GM12875 (cell line): Measurements from ENCODE around the gene UBTF.

Source experiments
- H3K4me3 ChIP-seq: one replicate; pipeline ENCODE4 v1.5.1; 2011; ENCODE audit warnings: low read depth, low read length, control low read depth
- CTCF ChIP-seq: IDR thresholded peaks from 2 replicates; pipeline ENCODE4 v1.5.1; 2011; ENCODE audit warnings: low read depth, mild to moderate bottlenecking, control low read depth, inconsistent platforms, low read length, moderate library complexity, borderline replicate concordance; ENCODE audit not compliant: insufficient read depth

Gene UBTF

GRCh38 chr17:44202756-44203155 lies 16.7 kb downstream of the UBTF start:
- H3K4me3 ChIP-seq = no peak overlapping the region
- no peak for TF ChIP-seq CTCF

GRCh38 chr17:44200478-44201155 lies 18.9 kb downstream of the UBTF start:
- no peak for TF ChIP-seq CTCF
- peak overlapping the region; percentile 68 for H3K4me3 ChIP-seq

- H3K4me3 ChIP-seq = peak within 1 kb of the TSS; percentile 85
- TF ChIP-seq CTCF = no peak
Measured at GRCh38 chr17:44199553-44200477, 19.7 kb downstream of the UBTF start, which contains the start of gene ATXN7L3. Gene ATXN7L3, minus strand, starts transcription at chr17:44199884. Its CDS starts 1,814 bp downstream, at chr17:44198070.

GRCh38 chr17:44198721-44199552 lies 20.5 kb downstream of the UBTF start:
- peak overlapping the region; percentile 85 for H3K4me3 ChIP-seq
- TF ChIP-seq CTCF = no peak

- H3K4me3 ChIP-seq = peak overlapping the region; percentile 85
- 0 out of 2 replicates have a peak, but pooled peaks have one; percentile 22 for TF ChIP-seq CTCF
Measured at GRCh38 chr17:44197980-44198720, 21.3 kb downstream of the UBTF start.

GRCh38 chr17:44197107-44197506 lies 22.4 kb downstream of the UBTF start:
- no peak overlapping the region for H3K4me3 ChIP-seq
- TF ChIP-seq CTCF = no peak
